Kidney epithelial cell (primary cell): ENCODE results near the gene KLF6. TPM values are rescaled to one million over a fixed set of nuclear protein-coding genes. Genes with fewer than 3 reads are reported as not detected.

Experiments
- DNase-seq: peaks from one replicate; pipeline ENCODE4 v3.0.0-alpha.2; 2010; ENCODE audit warnings: low read depth
- H3K27me3 ChIP-seq: 2 replicates; pipeline ENCODE4 v1.6.0; 2011; ENCODE audit warnings: low read length; ENCODE audit not compliant: control insufficient read depth, insufficient read depth
- H3K36me3 ChIP-seq: 2 replicates; pipeline ENCODE4 v1.5.1; 2011; ENCODE audit warnings: low read length; ENCODE audit not compliant: control insufficient read depth, insufficient read depth
- H3K4me3 ChIP-seq: 2 replicates; pipeline ENCODE4 v1.5.1; 2011; ENCODE audit warnings: low read depth, mild to moderate bottlenecking, control low read depth, low read length
- total RNA-seq: library from RNA; depleted of rRNA; stranded (reverse); fragments of >200 nt; gene quantifications from 2 replicates; pipeline ENCODE4 v1.2.3, GENCODE V29; 2015
- TF ChIP-seq, protein P1 (sequence below): IDR thresholded peaks from 2 replicates; pipeline ENCODE4 v1.5.1; 2011; ENCODE audit warnings: mild to moderate bottlenecking, moderate library complexity, low read length, control low read depth, inconsistent platforms; ENCODE audit not compliant: insufficient read depth, poor library complexity, severe bottlenecking

The KLF6 gene
- total RNA-seq, result 125 and 131 TPM in 2 replicates

- no peak for DNase-seq
- Histone ChIP-seq H3K4me3 (peak within 1 kb of the TSS; percentile 87), H3K27me3 (no peaks in the 10 kb centered on the region), H3K36me3 (peaks cover 5% of the 10 kb centered on the region)
- TF ChIP-seq, protein P1, sequence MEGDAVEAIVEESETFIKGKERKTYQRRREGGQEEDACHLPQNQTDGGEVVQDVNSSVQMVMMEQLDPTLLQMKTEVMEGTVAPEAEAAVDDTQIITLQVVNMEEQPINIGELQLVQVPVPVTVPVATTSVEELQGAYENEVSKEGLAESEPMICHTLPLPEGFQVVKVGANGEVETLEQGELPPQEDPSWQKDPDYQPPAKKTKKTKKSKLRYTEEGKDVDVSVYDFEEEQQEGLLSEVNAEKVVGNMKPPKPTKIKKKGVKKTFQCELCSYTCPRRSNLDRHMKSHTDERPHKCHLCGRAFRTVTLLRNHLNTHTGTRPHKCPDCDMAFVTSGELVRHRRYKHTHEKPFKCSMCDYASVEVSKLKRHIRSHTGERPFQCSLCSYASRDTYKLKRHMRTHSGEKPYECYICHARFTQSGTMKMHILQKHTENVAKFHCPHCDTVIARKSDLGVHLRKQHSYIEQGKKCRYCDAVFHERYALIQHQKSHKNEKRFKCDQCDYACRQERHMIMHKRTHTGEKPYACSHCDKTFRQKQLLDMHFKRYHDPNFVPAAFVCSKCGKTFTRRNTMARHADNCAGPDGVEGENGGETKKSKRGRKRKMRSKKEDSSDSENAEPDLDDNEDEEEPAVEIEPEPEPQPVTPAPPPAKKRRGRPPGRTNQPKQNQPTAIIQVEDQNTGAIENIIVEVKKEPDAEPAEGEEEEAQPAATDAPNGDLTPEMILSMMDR, result no peak
These were observed at the start of gene KLF6 for GRCh38 chr10:3784510-3785250. TSS of gene KLF6 (minus strand) at chr10:3785209. CDS start at chr10:3785014, 195 bp downstream.

- H3K27me3 ChIP-seq, result no peaks in the 10 kb centered on the region
- DNase-seq, result no peak
- TF ChIP-seq, protein P1, result no peak
- no peak overlapping the region for H3K4me3 ChIP-seq
- H3K36me3 ChIP-seq, result no peaks in the 10 kb centered on the region
These were observed 49.4 kb upstream of the KLF6 start for GRCh38 chr10:3834404-3834803.

GRCh38 chr10:3833046-3833445, 48.0 kb upstream of the KLF6 start:
- no peaks in the 10 kb centered on the region for H3K36me3 ChIP-seq
- no peaks in the 10 kb centered on the region for H3K27me3 ChIP-seq
- TF ChIP-seq, protein P1, result no peak
- H3K4me3 ChIP-seq, result no peak overlapping the region
- DNase-seq, result no peak

- H3K4me3 ChIP-seq, result no peak overlapping the region
- H3K27me3 ChIP-seq, result no peaks in the 10 kb centered on the region
- no peaks in the 10 kb centered on the region for H3K36me3 ChIP-seq
- no peak for DNase-seq
- TF ChIP-seq, protein P1, result no peak
These were observed 47.2 kb upstream of the KLF6 start for GRCh38 chr10:3832022-3832786.

DNA sequence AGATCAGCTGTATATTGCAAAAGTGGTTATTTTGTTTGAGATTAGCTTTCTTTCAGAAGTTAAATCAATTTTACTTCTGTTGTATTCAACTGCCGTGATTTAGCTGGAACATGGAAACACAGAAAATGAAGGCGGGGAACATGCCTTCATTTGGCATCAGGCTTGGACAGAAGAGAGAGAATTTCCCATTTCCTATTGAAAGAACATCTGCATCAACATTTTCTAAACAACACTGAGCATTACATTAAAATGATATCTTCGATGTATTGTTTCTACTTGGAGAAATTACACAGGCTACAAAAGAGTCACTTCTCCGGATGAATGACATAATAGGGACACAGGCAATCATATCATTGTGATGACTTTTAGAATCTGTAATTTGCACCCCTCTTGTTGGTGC, 46.6 kb upstream of the KLF6 start:
- Histone ChIP-seq H3K27me3 (no peaks in the 10 kb centered on the region), H3K4me3 (no peak overlapping the region), H3K36me3 (no peaks in the 10 kb centered on the region)
- TF ChIP-seq, protein P1, result no peak
- DNase-seq, result no peak
